Ovary (tissue), 9 donors: Measurements from ENCODE around the gene DDX46. TPM values are rescaled to one million over a fixed set of nuclear protein-coding genes. Genes with fewer than 3 reads are reported as not detected.

Experiments used
- DNase-seq, 5 donors: peaks; one replicate each; pipeline ENCODE4 v3.0.0-alpha.2; 2019 to 2020
- H3K27ac ChIP-seq, 2 donors: fragments of 200-600 bp; one replicate each; pipeline versions ENCODE4 v1.5.1 to v1.8.0; 2019 to 2022
- H3K27me3 ChIP-seq: fragments of 200-600 bp; one replicate; pipeline ENCODE4 v1.8.0; 2022
- H3K36me3 ChIP-seq: fragments of 200-600 bp; sonication (generic); one replicate; pipeline ENCODE4 v1.5.1; 2019
- H3K4me1 ChIP-seq: one replicate; pipeline ENCODE4 v1.8.1; 2013; ENCODE audit warnings: mild to moderate bottlenecking, moderate library complexity; ENCODE audit not compliant: insufficient read depth
- H3K4me3 ChIP-seq: fragments of 200-600 bp; sonication (generic); one replicate; pipeline ENCODE4 v1.5.1; 2017
- H3K9me3 ChIP-seq, 2 donors: fragments of 200-600 bp in 1 of 2; sonication (generic) in 1 of 2; one replicate each; pipeline versions ENCODE4 v1.5.1 to v1.8.1; 2013 to 2019; ENCODE audit warnings: mild to moderate bottlenecking in 1 of 2, moderate library complexity in 1 of 2
- CTCF ChIP-seq, 3 donors: fragments of 450-650 bp in 2 of 3; fragments of 200-600 bp in 1 of 3; IDR thresholded peaks; one replicate each; pipeline versions ENCODE4 v1.5.1 to v1.8.0; 2016 to 2022; ENCODE audit warnings: antibody characterized with exemption in 3 of 3, mild to moderate bottlenecking in 1 of 3
- EP300 ChIP-seq: sonication (generic); formaldehyde crosslinking; IDR thresholded peaks from one replicate; pipeline ENCODE4 v1.6.1; 2017; ENCODE audit warnings: antibody characterized with exemption
- POLR2A ChIP-seq: fragments of 450-650 bp; IDR thresholded peaks from one replicate; pipeline ENCODE4 v1.6.1; 2017; ENCODE audit warnings: antibody characterized with exemption, mild to moderate bottlenecking, moderate library complexity
- WGBS, 3 donors: extraction: QIAGEN DNeasy Blood & Tissue Kit in 1 of 3; methylation state at CpG; one replicate each; pipeline versions ENCODE4 v1.1.5 to v1.1.7; 2013 to 2017; 5-methylcytosine and 5-hydroxymethylcytosine counted together
- intact Hi-C, 4 donors: fragments of 100-400 bp; cut with DNase I; formaldehyde crosslinking; loops; one replicate each; pipeline versions ENCODE4 v1.11.0 to v1.15.1; 2022 to 2023
- polyA plus RNA-seq, 2 donors: library from polyadenylated mRNA; stranded (reverse); fragments of 200-250 nt in 1 of 2; fragments of 350-450 nt in 1 of 2; fragmentation: Illumina TruSeq in 1 of 2; extraction: RNeasy Lipid Tissue Mini Kit (QIAGEN cat#74804) in 1 of 2; gene quantifications; one replicate each; pipeline ENCODE4 v1.2.3, GENCODE V29; 2013 to 2014
- total RNA-seq, 7 donors: library from RNA; depleted of rRNA in 2 of 7; stranded (reverse); fragments of >200 nt in 2 of 7; fragmentation: NEBNext Ultra II Directional in 3 of 7; extraction: Animal tissue kit (Norgen Biotek cat#: 25700) in 3 of 7; gene quantifications; one replicate each; pipeline versions ENCODE4 v1.1.0 to v1.2.4, GENCODE V29; 2016 to 2023
- donor health status: DM: no; HTN: no; CAD: no; lungs with moderate emphysema.
- donor health status: DM: no; HTN: no; CAD: no.
- donor health status: Bipolar disorder and iron deficiency.
- donor health status: DM: yes; HTN: yes; CAD: no.
- donor health status: DM: no; HTN: no; CAD: no.
- donor health status: DM: yes; HTN: yes; CAD: no.

The DDX46 gene
- total and polyA plus RNA-seq, 9 donors: 17.8 to 54.7 (median 40.2) TPM

- H3K27ac ChIP-seq: no peak overlapping the region
- no peaks in the 10 kb centered on the region for H3K36me3 ChIP-seq
- no peaks in the 10 kb centered on the region for H3K27me3 ChIP-seq
- H3K4me1 ChIP-seq: no peaks in the 10 kb centered on the region
- intact Hi-C loops: no loop called here
- no peaks in the 10 kb centered on the region for H3K9me3 ChIP-seq
- WGBS, 3 donors: 82 to 94% (median 89%) methylated on average over 1 of the region's 1 CpG
- no peak for DNase-seq
- TF ChIP-seq EP300 (no peak), CTCF (IDR thresholded peaks at IDR 0.05) (no peak), POLR2A (no peak)
- no peak overlapping the region for H3K4me3 ChIP-seq
Measured at GRCh38 chr5:134724872-134725271, 33.7 kb upstream of the DDX46 start.

- DNase-seq: no peak
- Histone ChIP-seq H3K4me1 (no peaks in the 10 kb centered on the region), H3K9me3 (no peaks in the 10 kb centered on the region), H3K27me3 (no peaks in the 10 kb centered on the region), H3K36me3 (no peaks in the 10 kb centered on the region), H3K27ac (no peak overlapping the region), H3K4me3 (no peak overlapping the region)
- intact Hi-C loops: no loop called here
- TF ChIP-seq EP300: no peak
- no peak for TF ChIP-seq POLR2A
- TF ChIP-seq CTCF (IDR thresholded peaks at IDR 0.05): no peak
- WGBS, 3 donors: 53 to 66% (median 63%) methylated on average over 3 of the region's 3 CpGs
Measured at GRCh38 chr5:134732819-134733218, 25.8 kb upstream of the DDX46 start.

GRCh38 chr5:134735243-134735642, 23.3 kb upstream of the DDX46 start:
- WGBS, 3 donors: 68 to 86% (median 71%) methylated on average over 4 of the region's 4 CpGs

GRCh38 chr5:134736173-134736812, 22.3 kb upstream of the DDX46 start:
- H3K9me3 ChIP-seq: no peaks in the 10 kb centered on the region
- H3K27ac ChIP-seq: no peak overlapping the region
- no peak for DNase-seq
- intact Hi-C loops: loop anchor here in 1 of 4 donors (5.0 kb wide), 1 partner anchor 111 kb away; the partner anchor contains the start of gene C5orf24
- peaks cover 2% of the 10 kb centered on the region for H3K4me1 ChIP-seq
- H3K36me3 ChIP-seq: no peaks in the 10 kb centered on the region
- H3K4me3 ChIP-seq: no peak overlapping the region
- no peak for TF ChIP-seq EP300
- no peak for TF ChIP-seq POLR2A
- no peak for TF ChIP-seq CTCF (IDR thresholded peaks at IDR 0.05)
- 34 to 53% (median 51%) methylated on average over 2 of the region's 2 CpGs for WGBS, 3 donors
- H3K27me3 ChIP-seq: no peaks in the 10 kb centered on the region

More at GRCh38 chr5:134735243-134735642, 23.3 kb upstream of the DDX46 start:
- DNase-seq: no peak
- intact Hi-C loops: loop anchor here in 1 of 4 donors (5.0 kb wide), 1 partner anchor 112 kb away; the partner anchor contains the start of gene C5orf24
- H3K4me3 ChIP-seq: no peak overlapping the region
- no peak overlapping the region for H3K27ac ChIP-seq
- no peaks in the 10 kb centered on the region for H3K27me3 ChIP-seq
- H3K9me3 ChIP-seq: no peaks in the 10 kb centered on the region
- peaks cover 2% of the 10 kb centered on the region for H3K4me1 ChIP-seq
- H3K36me3 ChIP-seq: no peaks in the 10 kb centered on the region
- TF ChIP-seq POLR2A (no peak), EP300 (no peak), CTCF (IDR thresholded peaks at IDR 0.05) (no peak)
